SU-DHL-6 (cell line): ENCODE data around the gene NTN3.
"Not testable (repeated sequence)": the region's sequence is repeated elsewhere in the genome, so short reads cannot be mapped to it uniquely, and the experiment has no call there.

ENCODE experiments used
- H2AFZ ChIP-seq: fragments of 200-600 bp; sonication (generic); 2 replicates; pipeline ENCODE4 v1.6.1; 2014; ENCODE audit warnings: low read depth, mild to moderate bottlenecking, moderate library complexity, mixed read lengths, antibody characterized with exemption, low read length; ENCODE audit not compliant: severe bottlenecking
- H3F3A ChIP-seq: fragments of 200-600 bp; shearing (Covaris generic); 2 replicates; pipeline ENCODE4 v1.6.0; 2016; ENCODE audit warnings: antibody characterized with exemption, mild to moderate bottlenecking; ENCODE audit not compliant: insufficient read depth
- H3K27ac ChIP-seq: fragments of 200-600 bp; sonication (generic); 2 replicates; pipeline ENCODE4 v1.5.1; 2016; ENCODE audit warnings: low read depth, mild to moderate bottlenecking, low read length, moderate library complexity, mixed read lengths
- H3K27me3 ChIP-seq: fragments of 200-600 bp; sonication (generic), shearing (Covaris generic); 2 replicates; pipeline ENCODE4 v1.6.0; 2014; ENCODE audit warnings: mild to moderate bottlenecking, low read length
- H3K36me3 ChIP-seq: fragments of 200-600 bp; sonication (generic); 2 replicates; pipeline ENCODE4 v1.6.1; 2014; ENCODE audit warnings: mild to moderate bottlenecking, low read length, mixed read lengths
- H3K4me2 ChIP-seq: fragments of 300-600, 200-600 bp; shearing (Covaris generic), sonication (generic); 2 replicates; pipeline ENCODE4 v1.6.0; 2014; ENCODE audit warnings: low read length, low read depth, mild to moderate bottlenecking; ENCODE audit not compliant: poor library complexity, severe bottlenecking
- H3K4me3 ChIP-seq: fragments of 200-600 bp; sonication (generic); 2 replicates; pipeline ENCODE4 v1.5.1; 2014; ENCODE audit warnings: antibody characterized with exemption, low read length, mild to moderate bottlenecking, mixed read lengths; ENCODE audit not compliant: insufficient read depth, poor library complexity, severe bottlenecking
- H3K79me2 ChIP-seq: fragments of 200-600 bp; sonication (generic); 2 replicates; pipeline ENCODE4 v1.6.1; 2014; ENCODE audit warnings: mild to moderate bottlenecking, low read length, moderate library complexity; ENCODE audit not compliant: insufficient read depth
- H3K9ac ChIP-seq: fragments of 200-600 bp; sonication (generic); 2 replicates; pipeline ENCODE4 v1.7.0; 2014; ENCODE audit warnings: mild to moderate bottlenecking, low read length
- H3K9me2 ChIP-seq: fragments of 200-600 bp; sonication (generic); replicated peaks from 2 replicates; pipeline ENCODE4 v1.6.1; 2014; ENCODE audit warnings: low read length; ENCODE audit not compliant: insufficient read depth
- H3K9me3 ChIP-seq: fragments of 200-600 bp; sonication (generic); 2 replicates; pipeline ENCODE4 v1.6.1; 2014; ENCODE audit warnings: low read length, mixed read lengths; ENCODE audit not compliant: insufficient read depth
- H4K20me1 ChIP-seq: fragments of 200-600 bp; sonication (generic); 2 replicates; pipeline ENCODE4 v1.6.1; 2014; ENCODE audit warnings: low read depth, mild to moderate bottlenecking, antibody characterized with exemption, low read length, moderate library complexity, mixed read lengths
- CTCF ChIP-seq: fragments of 200-600 bp; sonication (generic); IDR thresholded peaks from one replicate; pipeline ENCODE4 v1.5.1; 2017; ENCODE audit warnings: antibody characterized with exemption, mild to moderate bottlenecking, low read length, moderate library complexity; ENCODE audit not compliant: insufficient read depth, poor library complexity, severe bottlenecking
- EZH2phosphoT487 ChIP-seq: fragments of 200-600 bp; sonication (generic), shearing (Covaris generic); conservative IDR thresholded peaks from 2 replicates; pipeline ENCODE4 v1.6.1; 2018; ENCODE audit warnings: mild to moderate bottlenecking, antibody characterized with exemption, low read length, moderate library complexity, mixed read lengths

NTN3 gene

GRCh38 chr16:2477327-2477726 is 6.2 kb downstream of the NTN3 start:
- Histone ChIP-seq H3K4me2 (no peak overlapping the region), H3K9me2 (no peaks in the 10 kb centered on the region), H3K9me3 (no peaks in the 10 kb centered on the region), H3K27me3 (no peaks in the 10 kb centered on the region), H3K4me3 (no peak overlapping the region), H3K27ac (no peak overlapping the region), H4K20me1 (no peaks in the 10 kb centered on the region; the same call in 1 of the 2 replicates), H2AFZ (no peak overlapping the region), H3K79me2 (no peaks in the 10 kb centered on the region), H3K9ac (no peak overlapping the region), H3K36me3 (no peaks in the 10 kb centered on the region), H3F3A (peaks cover 6% of the 10 kb centered on the region; the same call in 1 of the 2 replicates)
- TF ChIP-seq EZH2phosphoT487, result no peak
- no peak for TF ChIP-seq CTCF

- H2AFZ ChIP-seq, result no peak overlapping the region
- H3K79me2 ChIP-seq, result no peaks in the 10 kb centered on the region
- H3K36me3 ChIP-seq, result no peaks in the 10 kb centered on the region
- no peaks in the 10 kb centered on the region for H3K9me2 ChIP-seq
- no peak overlapping the region for H3K27ac ChIP-seq
- H3K4me3 ChIP-seq, result no peak overlapping the region
- no peaks in the 10 kb centered on the region for H3K27me3 ChIP-seq
- H3K9me3 ChIP-seq, result no peaks in the 10 kb centered on the region
- no peak for TF ChIP-seq EZH2phosphoT487
- no peak for TF ChIP-seq CTCF
- no peaks in the 10 kb centered on the region; the same call in 1 of the 2 replicates for H4K20me1 ChIP-seq
- no peak overlapping the region for H3K9ac ChIP-seq
- peaks cover 2% of the 10 kb centered on the region; the same call in 1 of the 2 replicates for H3F3A ChIP-seq
- H3K4me2 ChIP-seq, result no peak overlapping the region
These were observed 7.2 kb downstream of the NTN3 start for GRCh38 chr16:2478279-2478678.

- not testable (repeated sequence) for H3F3A ChIP-seq, H3K4me2 ChIP-seq, H2AFZ ChIP-seq, H3K27ac ChIP-seq, H3K4me3 ChIP-seq, H3K79me2 ChIP-seq, H3K9me3 ChIP-seq, H4K20me1 ChIP-seq, H3K36me3 ChIP-seq, H3K9me2 ChIP-seq, H3K27me3 ChIP-seq, H3K9ac ChIP-seq
These were observed 8.9 kb downstream of the NTN3 start for GRCh38 chr16:2479996-2480395.

- no peaks in the 10 kb centered on the region for H3F3A ChIP-seq
- no peak overlapping the region for H3K9ac ChIP-seq
- no peaks in the 10 kb centered on the region for H3K79me2 ChIP-seq
- no peaks in the 10 kb centered on the region for H3K9me3 ChIP-seq
- no peak overlapping the region for H3K27ac ChIP-seq
- no peak overlapping the region for H3K4me3 ChIP-seq
- TF ChIP-seq EZH2phosphoT487 (no peak), CTCF (no peak)
- no peak overlapping the region for H2AFZ ChIP-seq
- H3K4me2 ChIP-seq, result no peak overlapping the region
- H3K36me3 ChIP-seq, result no peaks in the 10 kb centered on the region
- no peaks in the 10 kb centered on the region; the same call in 1 of the 2 replicates for H4K20me1 ChIP-seq
- no peaks in the 10 kb centered on the region for H3K27me3 ChIP-seq
- H3K9me2 ChIP-seq, result no peaks in the 10 kb centered on the region
These were observed 9.9 kb downstream of the NTN3 start for GRCh38 chr16:2480948-2481347.
